ENCODE measurements around the gene R3HDM4.

Gene R3HDM4

DNA sequence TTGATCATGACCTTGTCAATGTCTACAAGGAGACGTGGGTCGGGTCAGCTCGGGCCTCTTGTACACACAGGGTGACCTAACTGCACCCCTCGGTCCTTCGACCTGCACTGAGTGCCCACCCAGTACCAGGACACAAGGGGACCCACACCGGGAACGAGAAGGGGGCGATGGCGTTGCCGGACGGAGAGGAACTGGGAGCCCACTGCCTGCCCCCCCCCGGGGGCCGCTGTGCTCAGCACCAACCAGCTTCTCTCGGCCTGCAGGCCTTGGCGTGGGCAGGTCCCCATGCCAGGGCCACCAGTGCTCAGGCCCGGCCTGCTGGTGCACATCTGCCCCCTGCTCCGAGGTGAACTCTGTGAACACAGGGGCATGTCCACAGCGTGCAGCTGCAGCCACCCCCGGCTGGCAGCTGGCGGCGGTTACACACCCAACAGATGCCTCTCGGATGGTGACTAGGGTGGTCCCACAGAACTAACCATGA, 39.4 kb downstream of the R3HDM4 start:
- no peak for DNase-seq (ENCODE audit: low read depth)

DNA sequence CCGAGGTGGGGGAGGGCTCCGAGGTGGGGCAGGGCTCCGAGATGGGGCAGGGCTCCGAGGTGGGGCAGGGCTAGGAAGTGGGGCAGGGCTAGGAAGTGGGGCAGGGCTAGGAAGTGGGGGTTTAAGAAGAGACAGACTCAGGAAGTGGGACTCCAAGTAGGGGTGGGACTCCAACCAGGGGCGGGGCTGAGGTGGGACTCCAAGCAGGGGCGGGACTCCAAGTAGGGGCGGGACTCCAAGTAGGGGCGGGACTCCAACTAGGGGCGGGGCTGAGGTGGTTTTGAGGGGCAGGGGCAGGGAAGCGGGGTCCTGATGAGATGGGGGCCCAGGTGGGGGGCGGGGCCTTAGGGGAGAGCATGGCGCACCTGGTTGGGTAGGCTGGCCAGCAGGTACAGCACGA, 39.9 kb downstream of the R3HDM4 start:
- DNase-seq (ENCODE audit: low read depth) = no peak

DNA sequence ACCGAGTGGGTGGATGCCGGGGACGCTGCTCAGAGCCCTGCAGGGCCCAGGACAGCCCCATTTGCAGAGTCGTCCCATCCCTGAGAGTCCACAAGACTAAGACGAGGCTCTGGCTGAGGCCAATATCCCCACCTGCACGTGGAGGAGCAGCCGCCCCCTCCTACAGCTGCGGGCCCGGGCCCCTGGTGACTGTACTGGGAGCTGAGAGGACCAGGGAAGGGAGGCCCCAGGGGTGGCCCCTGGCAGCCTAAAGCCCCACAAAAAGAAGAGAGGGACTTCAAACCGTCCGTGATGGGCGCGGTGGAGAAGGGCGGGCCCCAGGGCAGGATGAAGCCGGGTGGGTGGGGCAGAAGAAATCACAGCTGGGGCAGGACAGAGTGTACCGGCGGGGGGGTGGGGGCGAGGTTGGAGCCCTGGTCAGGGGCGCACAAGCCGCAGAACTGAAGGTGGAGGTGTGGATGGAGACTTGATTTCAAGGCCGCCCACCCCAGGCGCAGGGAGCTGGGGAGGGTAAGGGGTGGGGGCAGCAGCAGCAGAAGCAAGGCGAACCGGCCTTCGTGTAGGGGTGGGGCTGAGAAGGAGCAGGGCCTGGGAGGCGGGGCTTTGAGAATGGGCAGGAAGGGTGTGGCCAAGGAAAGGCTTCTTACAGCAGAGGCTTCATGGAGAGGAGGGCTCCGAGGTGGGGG, 40.6 kb downstream of the R3HDM4 start:
- peak; percentile 72 for DNase-seq (ENCODE audit: low read depth)

DNA sequence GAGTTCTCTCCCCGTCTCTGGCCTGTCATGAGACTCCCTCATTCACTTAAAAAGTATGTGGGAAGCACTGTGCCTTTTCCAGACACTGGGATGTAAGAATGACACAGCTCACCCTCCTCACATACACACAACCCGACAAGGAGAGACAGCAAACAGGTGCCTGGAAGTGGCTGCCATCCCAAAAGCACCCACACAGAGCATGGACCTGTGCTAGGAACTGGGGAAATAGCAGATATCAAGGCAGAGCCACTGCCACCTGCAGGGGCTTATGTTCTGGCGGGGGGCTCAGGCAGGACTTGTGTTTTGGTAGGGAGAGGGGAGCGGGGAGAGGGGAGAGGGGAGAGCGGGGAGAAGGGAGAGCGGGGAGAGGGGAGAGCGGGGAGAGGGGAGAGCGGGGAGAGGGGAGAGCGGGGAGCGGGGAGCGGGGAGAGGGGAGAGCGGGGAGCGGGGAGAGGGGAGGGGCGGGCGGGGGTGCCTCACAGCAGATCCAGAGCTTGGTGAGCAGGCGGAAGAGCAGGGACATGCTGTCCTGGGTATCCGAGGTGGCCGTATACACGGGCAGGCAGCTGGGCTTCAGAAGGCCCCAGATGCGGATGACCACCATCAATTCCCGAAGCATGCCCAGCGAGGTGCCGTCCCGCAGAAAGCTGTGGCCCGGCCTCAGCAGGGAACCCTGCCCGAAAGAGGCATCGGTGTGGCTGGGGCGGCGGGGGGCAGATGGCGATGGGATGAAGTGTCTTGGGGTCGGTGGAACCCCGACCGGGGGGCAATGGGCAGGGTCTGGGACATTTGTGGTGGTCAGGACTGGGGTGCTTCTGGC, 41.4 kb downstream of the R3HDM4 start:
- DNase-seq (ENCODE audit: low read depth) = no peak

DNA sequence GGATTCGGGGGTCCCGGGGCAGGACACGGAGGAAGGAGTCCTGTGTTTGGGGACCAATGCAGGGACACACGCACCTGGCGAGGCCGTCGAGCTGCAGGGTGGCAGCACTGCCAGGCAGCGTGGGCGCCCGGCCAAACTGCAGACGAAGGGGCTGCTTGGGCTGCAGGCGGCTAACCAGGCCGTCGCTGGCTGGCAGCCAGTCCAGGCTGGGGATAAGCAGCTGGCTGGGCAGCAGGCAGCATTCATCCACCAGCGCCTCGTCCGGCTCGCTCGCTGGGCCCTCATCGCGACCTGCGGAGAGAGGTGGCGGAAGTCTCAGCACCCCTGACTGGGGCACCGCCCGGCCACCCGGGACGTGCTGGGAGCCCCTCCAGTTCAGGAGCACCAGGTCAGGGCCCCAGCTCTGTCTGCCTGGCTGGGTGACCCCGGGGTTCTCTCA, 42.0 kb downstream of the R3HDM4 start:
- no peak for DNase-seq (ENCODE audit: low read depth)

DNA sequence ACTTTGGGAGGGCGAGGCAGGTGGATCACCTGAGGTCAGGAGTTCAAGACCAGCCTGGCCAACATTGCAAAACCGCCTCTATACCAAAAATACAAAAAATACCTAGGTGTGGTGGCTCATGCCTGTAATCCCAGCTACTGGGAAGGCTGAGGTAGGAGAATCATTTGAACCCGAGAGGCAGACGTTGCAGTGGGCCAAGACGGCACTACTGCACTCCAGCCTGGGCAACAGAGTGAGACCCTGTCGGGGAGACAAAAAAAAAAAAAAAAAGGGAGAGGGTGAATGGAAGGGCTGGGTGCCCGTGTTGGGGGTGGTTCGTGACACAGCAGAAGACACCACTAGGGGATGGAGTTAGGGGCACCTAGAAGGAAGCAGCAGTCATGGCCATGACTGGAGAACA, 42.7 kb downstream of the R3HDM4 start:
- no peak for DNase-seq (ENCODE audit: low read depth)

DNA sequence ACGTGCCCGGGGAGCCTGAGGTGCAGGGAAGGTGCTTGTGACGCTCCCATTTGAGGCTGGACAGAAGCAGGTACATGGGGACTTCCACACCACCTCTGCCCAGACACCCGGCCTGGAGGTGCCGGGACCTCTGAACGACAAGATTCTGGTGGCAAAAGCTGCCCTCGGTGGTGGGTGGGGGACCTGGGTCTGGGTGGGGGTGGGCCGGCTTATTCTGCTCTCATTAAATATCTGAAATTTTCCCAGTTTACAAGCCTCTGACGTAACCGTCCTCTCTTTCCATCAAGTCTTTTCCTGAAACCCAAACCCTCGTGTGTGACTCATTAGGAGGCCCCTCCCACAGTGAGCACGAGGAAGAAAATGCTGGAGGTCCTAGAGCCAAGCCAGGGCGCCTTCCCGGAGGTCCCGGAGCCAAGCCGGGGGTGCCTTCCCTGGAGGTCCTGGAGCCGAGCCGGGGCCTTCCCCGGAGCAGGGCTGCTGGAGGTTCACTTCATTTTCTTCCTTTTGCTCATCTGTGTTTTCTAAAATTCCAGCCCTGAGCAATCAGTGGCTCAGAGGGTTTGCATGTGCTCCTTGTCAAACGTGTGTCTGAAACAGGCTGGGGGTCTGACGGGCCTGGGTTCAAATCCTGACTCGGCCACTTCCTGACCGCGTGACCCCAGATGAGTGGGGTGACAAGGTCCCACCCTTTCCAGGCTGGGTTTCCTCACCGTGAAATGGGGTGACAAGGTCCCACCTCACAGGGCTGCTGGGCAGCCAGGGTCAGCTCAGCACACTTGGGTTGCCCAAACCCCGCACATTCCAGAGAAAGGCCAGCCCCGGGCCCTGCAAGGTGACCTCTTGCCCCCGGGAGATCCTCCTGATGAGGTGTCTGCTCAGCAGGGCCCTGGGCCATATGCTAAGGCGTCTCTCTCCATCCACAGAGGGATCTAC, 43.5 kb downstream of the R3HDM4 start:
- DNase-seq (ENCODE audit: low read depth) = peak; percentile 96

DNA sequence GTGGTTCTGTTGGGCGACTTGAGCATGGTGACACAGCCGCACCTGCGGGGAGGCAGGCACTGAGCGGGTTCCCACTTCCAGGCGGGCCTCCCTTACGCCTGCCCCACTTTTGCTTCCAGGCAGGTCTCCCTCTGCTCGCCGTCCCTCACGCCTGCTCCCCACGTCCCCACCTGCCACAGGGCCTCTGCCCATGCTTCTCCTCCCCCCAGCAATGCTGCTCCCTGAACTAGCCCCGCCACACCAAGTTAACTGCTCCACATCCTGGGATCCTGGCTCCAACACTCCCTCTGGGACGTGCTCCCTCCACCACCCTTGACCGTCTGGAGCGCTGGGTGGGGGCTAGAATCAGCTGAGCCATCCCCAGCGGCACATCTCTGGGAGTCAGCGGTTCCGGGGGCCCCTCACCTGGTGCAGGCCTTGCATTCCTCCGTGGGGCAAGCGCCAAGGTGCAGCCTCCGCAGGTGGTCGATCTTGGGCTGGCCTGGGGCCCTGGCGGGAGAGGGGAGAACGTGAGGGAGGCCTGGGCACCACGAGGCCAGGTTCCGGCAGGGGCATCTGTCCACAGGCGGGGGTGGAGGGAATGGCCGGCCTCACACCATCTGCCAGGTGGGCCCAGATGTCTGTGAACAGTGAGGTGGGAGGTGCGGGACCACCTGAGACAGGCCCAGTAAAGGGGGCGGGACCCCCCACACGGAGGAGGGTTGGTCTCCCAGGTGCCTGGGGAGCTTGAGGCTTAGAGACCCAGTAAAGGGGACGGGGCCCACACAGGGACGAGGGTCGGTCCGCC, 44.4 kb downstream of the R3HDM4 start:
- peak; percentile 39 for DNase-seq (ENCODE audit: low read depth)

DNA sequence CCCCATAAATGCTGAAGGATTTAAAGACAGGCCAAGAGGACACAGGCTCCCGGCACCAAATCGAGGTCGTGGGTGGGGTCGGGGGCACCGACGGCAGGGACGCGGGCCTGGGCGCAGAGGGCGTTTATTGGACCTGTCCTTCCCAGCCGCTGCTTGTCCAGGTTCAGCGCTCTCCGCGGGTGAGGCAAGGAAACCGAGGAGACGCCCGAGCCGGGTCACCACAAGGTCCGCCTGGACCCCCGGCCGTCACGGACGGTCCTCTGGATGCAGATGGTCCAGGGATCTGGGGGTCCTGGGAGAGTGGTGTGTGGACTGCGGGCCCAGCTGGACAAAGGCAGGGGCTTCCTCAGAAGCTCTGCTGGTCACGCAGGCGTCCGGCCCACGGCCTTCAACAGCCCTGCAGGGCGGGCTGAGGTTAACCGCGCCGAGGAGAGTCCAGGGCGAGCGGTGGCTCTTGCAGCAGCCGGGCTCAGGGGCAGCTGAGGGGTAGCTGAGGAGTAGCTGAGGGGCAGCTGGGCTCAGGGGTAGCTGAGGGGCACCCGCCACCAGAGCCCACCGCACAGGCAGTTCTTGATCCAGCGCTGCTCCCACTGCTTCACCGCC, 45.1 kb downstream of the R3HDM4 start:
- DNase-seq (ENCODE audit: low read depth) = peak; percentile 32

DNA sequence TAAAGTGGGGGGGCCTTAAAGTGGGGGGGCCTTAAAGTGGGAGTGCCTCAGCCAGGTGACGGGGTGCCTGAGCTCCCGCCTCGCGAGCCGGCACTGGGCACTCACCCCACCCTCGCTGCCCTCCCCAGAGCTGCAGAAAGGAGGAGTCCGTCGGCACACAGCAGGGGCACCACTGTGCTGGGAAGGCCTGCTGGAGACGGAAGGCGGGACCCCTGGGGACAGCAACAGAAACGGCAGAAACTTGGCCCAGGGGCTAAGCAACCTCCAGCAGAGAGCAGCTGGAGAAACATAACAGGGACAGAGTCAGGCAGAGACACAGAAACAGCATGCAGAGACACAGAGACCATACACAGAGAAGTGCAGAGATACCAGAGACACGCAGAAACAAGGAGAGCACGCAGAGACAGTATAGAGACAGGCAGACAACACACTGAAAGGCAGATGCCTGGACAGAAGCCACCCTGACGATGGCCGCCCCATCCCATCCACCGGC, 45.7 kb downstream of the R3HDM4 start:
- DNase-seq (ENCODE audit: low read depth) = peak; percentile 55

DNA sequence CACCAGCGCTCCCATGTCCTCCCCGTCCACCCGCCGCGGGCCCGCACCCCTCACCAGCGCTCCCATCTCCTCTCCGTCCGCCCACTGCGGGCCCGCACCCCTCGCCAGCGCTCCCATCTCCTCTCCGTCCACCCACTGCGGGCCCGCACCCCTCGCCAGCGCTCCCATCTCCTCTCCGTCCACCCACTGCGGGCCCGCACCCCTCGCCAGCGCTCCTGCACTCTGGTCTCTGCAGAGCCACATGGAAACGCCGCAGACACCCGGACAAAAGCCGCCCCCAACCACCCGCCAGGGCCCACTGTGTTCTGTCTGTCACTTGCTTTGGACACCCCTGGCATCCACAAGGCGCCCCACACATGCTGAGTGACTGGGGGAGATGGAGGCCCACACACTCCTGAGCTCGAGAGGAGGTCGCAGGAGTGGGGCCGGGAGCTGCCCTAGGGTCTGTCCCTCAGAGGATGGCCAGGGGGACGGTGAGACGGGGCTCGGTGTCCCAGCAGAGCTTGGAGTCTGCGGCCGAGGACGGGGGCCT, 46.2 kb downstream of the R3HDM4 start:
- peak; percentile 32 for DNase-seq (ENCODE audit: low read depth)

DNA sequence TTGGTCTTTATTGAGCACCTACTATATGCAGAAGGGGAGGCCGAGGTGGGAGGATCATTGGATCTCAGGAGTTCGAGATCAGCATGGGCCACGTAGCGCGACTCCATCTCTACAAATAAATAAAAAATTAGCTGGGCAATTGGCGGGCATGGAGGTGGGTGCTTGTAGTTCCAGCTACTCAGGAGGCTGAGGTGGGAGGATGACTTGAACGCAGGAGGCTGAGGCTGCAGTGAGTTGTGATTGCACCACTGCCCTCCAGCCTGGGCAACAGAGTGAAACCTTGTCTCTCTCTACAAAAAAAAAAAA, 49.8 kb downstream of the R3HDM4 start:
- no peak for DNase-seq (ENCODE audit: low read depth)

DNA sequence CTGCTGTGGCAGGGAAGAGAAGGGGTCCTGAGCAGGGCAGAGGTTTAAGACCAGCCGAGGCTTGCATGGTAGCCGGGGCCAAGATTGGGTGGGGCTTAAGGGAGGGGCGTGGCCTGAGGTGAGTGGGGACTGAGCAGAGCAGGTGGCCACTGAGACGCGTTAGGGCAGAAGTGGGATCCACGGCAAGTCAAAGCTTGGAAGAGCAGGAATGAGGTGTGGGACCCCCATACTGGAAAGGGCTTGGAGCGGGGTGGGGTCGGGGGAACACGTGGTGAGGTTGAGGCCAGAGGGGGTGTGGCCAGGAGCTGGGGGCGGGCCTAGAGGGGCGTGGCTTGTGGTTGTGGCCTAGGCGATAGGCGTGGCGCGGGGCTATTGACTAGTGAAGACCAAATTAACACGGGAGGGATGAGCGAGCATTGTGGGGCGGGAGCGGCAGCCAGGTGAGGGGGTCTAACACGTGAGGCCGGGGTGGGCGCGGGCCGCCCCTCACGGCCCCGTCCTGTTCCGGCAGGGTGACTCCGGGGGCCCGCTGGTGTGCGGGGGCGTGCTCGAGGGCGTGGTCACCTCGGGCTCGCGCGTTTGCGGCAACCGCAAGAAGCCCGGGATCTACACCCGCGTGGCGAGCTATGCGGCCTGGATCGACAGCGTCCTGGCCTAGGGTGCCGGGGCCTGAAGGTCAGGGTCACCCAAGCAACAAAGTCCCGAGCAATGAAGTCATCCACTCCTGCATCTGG, 50.3 kb downstream of the R3HDM4 start:
- no peak for DNase-seq (ENCODE audit: low read depth)

DNA sequence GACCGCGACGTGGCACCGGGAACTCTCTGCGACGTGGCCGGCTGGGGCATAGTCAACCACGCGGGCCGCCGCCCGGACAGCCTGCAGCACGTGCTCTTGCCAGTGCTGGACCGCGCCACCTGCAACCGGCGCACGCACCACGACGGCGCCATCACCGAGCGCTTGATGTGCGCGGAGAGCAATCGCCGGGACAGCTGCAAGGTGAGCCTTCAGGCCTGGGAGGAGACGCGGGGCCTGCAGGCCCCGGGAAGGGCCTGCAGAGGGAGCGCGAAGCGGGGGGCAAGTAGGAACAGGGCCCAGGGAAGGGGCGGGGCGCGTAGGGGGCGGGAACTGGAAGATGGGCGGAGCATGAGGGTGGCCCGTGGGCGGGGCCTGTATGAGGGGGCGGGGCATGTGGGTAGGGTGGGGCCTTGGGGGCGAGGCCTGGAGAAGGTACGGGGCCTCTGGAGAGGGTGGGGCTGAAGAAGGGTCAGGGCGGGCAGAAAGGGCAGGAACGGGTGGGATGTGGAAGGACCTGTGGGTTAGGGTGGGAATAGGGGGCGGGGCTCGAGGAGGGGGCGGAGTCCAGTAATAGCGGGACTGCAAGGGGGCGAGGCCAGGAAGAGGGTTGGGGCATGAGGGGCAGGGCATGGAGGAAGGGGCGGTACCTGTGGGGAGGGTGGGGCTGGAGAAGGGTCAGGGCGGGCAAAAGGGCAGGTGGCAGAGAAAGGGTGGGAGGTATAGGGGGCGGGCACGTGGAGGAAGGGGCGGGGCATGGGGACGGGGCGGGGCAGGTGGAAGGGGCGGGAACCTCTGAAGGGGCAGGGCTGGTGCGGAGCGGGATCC, 51.1 kb downstream of the R3HDM4 start:
- DNase-seq (ENCODE audit: low read depth) = no peak

DNA sequence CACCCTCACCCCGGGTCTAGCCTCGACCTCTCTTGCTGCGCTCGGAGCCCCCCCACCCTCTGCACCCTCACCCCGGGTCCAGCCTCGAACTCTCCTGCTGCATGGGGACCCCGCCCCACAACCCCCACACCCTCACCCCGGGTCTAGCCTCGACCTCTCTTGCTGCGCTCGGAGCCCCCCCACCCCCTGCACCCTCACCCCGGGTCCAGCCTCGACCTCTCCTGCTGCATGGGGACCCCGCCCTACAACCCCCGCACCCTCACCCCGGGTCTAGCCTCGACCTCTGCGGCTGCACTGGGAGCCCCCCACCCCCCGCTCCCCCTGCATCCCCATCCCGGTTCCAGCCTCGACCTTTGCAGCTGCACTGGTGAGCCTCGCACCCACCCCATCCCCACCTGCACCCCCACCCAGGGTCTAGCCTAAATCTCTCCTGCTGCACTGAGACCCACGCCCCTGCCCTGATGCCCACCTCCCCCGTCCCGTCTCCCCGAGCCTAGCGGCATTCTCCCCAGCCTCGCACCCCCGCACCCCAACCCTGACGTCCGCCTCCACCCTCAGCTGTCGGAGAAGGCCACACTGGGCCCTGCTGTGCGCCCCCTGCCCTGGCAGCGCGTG, 51.8 kb downstream of the R3HDM4 start:
- DNase-seq (ENCODE audit: low read depth) = no peak

DNA sequence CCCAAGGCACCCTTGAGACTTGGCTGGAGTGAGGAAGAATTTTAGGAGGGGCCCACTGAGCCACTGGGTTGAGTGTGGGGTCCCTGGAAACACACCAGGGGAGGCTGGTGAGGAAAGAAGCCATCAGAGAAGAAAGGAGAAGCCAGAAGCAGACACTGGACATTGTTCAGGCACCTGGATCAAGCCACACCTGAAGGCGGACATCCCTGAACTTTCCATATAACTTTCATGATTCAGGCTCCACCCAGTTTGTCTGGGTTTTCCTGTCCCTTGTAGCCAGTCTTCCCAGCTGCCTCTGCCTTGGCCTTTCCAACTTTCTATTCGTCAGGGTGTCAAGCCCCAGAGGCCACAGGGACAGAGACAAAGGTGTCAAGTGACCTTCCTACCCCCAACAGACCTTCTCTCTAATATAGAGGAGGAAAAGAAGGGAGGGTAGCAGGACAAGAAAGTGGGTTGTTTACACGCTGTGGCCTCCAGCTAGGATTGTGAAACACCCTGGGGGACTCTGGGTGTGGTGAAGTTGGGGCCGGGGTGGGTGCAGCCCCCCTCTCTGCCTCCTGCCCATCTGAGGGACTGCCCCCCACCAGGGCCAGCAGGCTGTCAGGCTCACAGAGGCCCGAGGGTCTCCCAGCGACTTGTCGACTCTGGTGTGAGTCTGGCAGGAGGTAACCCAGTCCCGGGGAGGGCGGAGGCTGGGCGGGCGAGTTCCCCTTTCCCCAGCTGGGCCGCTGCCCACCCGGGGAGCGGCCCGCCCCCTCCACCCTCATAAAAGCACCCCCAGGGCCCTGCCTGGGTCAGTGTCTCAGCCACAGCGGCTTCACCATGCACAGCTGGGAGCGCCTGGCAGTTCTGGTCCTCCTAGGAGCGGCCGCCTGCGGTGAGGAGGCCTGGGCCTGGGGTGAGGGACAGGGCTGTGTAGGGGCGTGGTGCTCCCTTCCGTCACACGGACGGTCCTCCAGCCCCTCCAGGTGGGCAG, 53.9 kb downstream of the R3HDM4 start, which contains the start of gene CFD:
Gene CFD, plus strand, starts transcription at position 797 of the 976 bp plus-strand sequence. Its CDS starts 26 bp downstream, at position 823.
- DNase-seq (ENCODE audit: low read depth) = peak; percentile 84

DNA sequence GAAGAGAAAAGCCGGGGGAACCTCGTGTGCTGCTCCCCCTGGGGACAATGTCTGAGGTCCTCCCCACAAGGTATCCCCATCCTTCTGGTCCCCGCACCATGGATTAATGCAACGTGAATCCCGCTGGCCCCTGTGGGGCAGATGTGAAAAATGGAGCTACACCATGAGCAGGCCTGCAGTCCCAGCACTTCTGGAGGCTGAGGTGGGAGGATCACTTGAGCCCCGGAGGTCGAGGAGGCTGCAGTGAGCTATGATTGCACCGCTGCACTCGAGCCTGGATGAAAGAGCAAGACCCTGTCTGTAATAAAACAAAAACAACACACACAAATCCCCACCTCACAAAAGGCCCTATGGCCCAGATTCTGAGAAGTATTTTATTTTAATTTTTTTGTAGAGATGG, 54.7 kb downstream of the R3HDM4 start:
- DNase-seq (ENCODE audit: low read depth) = no peak
